Stimulated activated CD4-positive, alpha-beta T cell treated with anti-CD3 and anti-CD28 coated beads, Interleukin-4, amount 100 ng/mL, for 24 hours (primary cell): Measurements from ENCODE around the gene SNX18.
"Not testable (repeated sequence)": the region's sequence is repeated elsewhere in the genome, so short reads cannot be mapped to it uniquely, and the experiment has no call there.

Source experiments
- DNase-seq: peaks from one replicate; pipeline ENCODE4 v3.0.0-alpha.2; 2020

Gene SNX18

DNA sequence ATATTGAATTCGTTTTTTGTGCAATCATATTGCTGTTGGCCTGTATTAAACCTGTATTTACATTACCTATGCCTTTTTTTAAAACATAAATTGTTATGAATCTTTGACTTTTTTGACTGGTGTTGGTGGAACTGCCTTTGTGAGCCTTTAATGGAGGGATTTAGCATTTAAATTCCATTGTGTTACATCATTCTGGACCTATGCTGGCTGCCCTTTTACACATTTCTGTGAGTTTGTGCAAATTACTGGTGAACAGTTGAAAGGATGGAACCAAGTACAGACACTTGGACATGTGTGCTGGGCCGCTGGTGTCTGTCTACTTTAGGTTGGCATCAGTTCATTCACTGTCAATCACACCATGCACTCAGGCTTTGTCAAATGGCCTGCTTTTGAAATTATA is 3.4 kb downstream of the SNX18 start:
- DNase-seq: no peak

DNA sequence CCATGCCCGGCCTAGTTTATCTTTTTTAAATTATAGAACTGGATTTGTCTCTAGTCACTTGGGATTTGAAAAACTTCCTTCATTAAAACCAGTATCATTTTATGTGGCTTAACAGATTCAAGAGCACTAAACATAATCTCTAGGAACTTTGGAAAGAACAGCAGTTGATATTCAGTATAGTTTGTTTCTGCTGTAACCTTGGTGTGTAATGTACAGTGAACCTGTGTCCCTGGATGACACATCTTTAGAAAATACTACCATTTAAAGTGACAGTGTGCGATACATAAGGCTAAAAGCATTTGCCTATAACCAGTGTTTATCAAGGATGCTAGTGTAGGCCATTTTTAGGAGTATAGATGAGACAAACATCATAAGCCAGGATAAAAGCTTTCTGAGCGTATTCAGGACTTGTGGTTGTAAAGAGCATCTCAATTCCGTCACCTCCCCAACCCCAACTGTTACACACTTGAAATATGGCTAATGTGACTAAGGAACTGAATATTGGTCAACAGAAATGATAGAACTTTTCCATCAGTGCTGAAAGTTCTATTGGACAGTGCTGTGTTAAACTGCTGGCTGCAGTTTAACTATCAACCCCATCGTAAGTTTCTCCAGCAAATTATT is 4.4 kb downstream of the SNX18 start:
- DNase-seq: no peak

DNA sequence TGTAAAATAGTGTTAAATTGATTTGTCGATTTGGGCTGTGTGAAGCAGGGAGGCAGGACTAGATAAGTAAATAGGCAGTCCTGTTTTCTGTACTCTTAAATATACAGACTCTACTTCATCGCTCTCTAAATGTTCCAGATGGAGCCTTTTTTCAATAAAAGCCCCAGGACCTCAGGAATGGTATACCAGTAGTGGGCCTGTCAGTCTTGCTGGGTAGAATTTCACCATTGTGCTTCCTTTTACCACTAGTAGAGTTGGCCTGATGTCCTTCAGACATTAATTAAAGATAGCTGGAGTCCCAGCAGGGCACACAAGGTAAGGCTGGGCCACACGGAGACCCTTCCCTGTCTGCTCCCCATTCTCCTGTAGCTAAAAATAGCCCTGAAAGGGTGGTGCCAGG is 6.0 kb downstream of the SNX18 start:
- no peak for DNase-seq

DNA sequence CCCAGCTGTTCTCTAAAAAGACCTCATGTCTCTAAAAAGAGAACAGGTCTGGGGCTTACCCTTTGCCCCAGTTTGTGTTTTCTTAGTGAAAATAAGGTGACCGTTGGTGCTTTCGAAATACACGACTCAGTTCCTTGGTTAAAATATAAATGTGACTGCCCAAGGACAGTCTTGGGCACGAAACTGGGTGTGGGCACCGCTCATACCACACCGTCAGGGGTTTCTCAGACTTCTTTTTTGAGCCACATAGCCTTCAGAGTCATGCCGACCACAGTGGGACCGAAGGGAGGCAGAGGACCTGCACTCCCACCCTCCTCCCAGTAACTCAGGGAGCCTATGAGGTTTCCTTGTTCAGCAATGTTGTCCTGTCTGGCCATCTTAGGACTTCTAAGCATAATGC is 6.5 kb downstream of the SNX18 start:
- DNase-seq: no peak

DNA sequence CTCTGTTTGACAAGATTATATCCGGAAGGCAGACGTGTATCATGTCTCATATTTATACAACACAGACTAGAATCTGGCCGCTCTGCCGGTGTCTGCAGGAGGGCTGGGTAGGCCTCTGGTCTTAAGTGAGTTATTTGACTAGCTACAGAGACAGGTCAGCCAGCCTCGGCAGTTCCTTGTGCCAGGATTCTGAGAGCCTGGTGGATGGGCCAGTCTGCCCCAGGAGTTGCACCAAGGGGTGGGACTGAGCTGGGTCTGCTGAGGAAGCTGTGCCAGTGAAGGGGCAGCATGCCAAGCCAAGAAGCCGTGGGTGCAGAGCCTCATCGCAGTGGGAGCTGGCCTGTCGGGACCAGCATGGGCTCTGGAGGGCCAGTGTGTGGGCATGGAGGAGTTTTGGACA is 7.1 kb downstream of the SNX18 start:
- DNase-seq: no peak

DNA sequence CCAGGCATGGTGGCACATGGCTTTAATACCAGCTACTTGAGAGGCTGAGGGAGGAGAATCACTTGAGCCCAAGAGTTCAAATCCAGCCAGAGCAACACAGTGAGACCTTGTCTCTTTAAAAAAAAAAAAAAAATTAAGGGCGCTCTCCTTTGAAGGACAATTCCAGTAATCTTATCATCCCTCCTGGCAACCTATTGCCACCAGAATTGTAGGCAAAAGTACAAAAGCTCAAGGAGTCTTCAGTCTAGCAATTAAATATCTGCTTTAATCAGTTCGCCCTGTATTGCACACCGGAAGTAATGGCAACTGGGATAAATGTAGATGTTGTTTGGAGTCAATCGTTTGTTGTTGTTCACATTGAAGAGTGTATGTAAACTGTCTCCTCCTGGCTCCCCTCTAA is 7.7 kb downstream of the SNX18 start:
- no peak for DNase-seq

DNA sequence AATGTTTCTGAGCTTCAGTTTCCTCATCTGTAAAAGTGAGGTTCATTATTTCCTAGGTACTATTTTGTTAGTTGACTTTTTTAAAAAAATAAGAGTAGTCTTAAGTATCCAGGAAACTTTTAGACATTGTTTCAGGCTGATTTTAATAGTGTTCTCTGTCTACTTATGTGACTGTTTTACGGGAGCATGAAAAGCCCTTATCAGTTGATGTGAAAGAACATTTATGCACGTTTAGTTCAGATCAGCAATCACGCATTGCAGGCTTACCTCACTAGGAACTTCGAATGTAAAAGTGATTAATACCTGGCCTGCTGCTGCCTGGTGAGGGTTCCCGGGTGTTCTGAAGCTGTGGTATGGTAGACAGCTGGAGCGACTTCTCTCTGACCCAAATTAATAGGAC is 8.1 kb downstream of the SNX18 start:
- DNase-seq: no peak

DNA sequence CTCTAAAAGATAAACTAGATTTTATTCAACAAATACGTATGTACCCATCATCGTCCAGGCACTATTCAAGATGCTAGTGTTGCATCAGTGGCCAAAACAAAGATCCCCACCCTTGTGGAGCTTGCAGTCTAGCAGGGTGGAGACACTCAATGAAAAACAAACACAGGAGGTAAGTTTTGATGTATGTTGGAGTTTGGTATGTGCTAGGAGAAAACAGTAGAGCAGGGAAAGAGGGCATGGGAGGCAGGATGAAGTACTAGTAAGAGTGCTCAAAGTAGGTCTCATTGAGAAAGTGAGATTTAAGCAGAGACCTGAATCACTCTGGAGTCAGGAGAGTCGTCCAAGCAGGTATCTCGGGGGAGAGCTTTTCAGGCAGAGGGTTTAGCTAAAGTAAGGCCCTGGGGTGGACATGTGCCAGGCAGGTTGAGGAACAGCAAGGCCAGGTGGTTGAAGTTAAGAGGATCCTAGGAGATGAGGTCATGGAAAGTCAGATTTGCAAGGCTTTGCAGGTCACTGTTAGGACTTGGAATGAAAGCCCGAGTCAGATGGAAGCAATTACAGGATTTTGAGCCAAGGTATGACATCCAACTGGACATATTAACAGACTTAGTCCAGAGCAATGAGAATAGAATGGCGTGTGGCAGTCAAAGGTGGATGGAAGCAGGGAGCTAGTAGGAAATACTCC is 9.2 kb downstream of the SNX18 start:
- no peak for DNase-seq

DNA sequence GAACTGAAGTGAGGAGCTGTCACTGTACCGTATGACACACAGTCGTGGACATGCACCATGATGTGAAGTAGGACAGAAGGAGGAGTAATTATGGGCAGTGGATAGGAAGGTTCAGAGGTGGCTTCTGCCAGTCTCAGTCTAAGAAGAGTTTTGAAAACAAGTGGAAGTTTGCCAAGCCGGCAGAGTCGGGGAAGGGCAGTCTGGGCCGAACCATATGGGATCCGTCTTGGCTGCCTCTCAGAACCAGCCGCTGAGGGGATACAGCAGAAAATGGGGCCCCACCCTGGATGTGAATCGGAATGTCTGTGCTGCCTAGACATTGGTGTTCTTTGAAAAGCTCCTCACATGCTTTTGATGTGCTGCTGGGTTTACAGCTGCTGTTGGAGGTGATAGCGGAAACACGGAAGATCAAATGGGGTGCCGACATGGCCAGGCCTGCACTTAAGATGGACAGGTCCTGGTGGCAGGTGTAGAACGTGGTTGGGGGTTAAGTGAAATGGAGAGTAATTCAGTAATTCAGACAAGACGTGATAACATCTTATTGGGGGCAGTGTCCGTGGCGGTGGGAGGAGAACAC is 11.2 kb downstream of the SNX18 start:
- DNase-seq: no peak

DNA sequence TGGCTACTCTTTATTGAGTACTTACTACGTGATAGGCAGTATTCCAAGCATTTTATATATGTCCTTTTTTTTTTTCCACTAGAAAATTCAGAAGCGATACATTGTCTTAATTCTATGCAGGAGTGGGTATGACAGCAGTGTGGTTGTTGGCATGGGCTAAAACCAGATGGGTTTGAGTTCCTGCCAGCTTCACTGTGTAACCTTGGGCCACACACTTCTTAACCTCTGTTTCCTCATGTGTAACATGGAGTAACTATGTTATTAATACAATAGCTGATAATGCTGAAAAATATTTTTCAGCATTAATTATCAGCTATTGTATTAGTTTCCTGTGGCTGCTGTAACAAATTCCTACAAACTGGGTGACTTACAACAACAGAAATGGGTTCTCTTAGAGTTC is 12.0 kb downstream of the SNX18 start:
- DNase-seq: no peak

DNA sequence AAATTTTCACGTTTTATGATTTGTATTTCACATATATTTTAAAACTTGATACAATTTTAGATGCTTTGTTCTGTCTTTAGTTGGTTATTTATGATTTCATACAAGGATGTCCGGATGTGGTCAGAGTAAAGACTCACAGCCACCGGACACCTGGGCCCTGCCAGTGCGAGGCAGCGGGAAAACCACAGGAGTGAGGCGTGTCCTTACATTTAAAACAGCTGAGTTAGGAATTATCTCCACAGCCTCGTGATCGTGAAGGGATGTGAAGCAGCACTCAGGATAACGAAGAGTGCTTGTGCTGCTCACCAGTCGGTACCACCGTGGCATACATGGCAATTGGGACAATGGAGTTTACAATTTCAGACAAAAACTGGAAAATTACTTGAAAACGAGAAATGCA is 14.0 kb downstream of the SNX18 start:
- DNase-seq: no peak

DNA sequence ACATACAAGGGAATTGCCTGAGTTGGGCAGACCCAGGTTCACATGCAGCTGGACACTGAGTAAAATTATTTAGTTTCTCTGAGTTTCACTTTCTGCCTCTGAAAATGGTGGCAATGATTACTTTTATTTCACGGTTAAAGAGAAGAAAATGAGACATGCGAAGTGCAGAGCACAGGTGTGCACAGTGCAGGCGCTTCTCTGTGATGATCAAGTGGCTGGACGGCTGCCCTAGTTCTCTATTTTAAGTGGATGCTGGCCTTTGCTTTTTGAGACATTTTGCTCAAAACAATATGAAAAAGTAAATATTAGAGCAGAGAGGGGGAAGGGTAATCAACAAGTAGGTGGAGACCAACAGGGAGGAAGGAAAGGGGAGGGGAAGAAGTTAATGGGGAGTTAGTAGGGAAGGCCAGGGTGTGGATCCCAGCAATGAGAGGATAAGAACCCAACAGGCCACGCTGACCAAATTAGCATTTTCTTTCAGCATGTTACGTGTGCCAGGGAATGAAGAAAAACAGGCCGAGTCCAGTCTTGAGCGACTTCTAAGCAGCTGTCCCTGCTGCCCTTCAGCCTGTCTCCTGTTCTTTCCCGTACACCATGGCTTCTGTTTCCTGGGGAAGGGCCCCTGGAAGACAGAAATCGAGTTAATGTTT is 16.1 kb downstream of the SNX18 start:
- DNase-seq: no peak

DNA sequence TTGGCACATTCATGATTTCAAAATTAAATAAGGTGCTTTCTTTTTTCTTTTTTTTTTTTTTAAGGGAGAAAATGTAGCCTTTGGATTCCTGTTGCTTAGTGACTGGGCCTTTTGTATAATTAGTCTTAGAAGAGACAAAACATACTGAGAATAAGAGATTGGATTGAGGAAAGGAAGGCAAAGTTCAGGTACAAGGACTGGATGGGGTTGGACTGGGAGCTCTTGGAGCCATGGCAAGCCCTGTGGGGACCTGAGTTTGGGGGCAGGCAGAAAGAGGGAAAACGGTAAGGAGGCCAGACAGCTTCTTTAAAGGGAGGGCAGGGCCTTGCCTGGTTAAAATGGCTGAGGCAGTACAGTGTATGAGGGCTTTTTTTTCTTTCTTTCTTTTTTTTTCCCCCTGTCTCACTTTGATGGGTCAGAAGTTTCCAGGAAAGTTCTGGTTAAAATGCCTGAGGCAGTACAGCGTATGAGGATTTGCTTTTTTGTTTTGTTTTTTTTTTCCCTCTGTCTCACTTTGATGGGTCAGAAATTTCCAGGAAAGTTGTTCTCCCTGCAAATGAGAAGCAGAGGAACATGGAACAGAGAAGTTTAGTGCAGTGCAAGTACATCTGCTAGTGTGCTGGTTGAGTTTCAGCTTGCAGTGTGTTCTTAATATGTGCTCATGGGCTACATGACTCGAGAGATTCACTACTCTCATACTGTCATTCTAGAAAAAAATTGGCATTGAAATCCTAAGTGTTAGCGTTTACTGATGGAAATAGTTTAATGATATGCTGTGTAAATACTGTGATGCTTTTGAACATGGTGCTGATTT is 16.8 kb downstream of the SNX18 start:
- no peak for DNase-seq

DNA sequence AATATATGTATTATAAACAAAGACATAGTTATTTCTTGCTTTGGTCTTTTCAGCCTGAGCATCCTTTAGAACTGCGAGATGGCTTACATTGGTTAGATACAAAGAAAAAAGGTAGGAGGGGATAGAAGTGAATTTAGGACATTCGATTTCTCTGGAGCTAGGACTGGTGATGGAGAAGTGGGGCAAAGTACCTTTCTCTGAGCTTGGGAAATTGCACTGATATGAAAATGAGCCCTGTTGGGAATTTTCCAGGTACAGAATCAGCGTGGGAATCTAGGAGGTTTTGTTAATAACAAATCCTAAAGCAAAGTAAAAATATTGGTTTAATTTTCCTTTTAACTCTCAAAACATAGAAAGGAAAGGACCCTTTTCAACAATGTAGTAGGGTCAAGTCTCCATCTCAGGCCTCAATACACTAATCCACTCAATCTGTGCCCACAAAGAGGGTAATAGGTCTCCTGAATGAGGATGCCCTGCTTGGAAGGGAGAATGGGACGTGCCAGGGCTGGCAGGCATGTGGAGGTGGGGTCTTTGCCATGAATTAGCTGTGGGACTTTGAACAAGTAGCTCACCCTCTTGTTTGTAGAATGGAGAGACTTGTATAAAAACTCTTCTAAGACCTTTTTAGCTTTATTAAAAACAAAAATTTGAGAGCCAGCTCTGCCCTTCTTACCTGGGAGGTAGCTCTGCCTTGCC is 17.7 kb downstream of the SNX18 start:
- no peak for DNase-seq

DNA sequence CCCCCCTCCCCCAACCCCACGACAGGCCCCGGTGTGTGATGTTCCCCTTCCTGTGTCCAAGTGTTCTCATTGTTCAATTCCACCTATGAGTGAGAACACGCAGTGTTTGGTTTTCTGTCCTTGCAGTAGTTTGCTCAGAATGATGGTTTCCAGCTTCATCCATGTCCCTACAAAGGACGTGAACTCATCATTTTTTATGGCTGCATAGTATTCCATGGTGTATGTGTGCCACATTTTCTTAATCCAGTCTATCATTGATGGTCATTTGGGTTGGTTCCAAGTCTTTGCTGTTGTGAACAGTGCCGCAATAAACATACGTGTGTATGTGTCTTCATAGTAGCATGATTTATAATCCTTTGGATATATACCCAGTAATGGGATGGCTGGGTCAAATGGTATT is 18.8 kb downstream of the SNX18 start:
- DNase-seq: not testable (repeated sequence)

DNA sequence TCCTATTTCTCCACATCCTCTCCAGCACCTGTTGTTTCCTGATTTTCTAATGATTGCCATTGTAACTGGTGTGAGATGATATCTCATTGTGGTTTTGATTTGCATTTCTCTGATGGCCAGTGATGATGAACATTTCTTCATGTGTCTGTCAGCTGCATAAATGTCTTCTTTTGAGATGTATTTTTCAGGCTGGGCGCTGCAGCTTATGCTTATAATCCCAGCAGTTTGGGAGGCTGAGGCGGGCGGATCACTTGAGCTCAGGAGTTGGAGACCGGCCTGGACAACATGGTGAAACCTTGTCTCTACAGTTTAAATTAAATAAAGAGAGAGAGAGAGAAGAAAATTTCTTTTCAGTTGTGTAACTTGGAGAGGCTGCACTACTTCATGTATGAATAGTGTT is 19.3 kb downstream of the SNX18 start:
- DNase-seq: not testable (repeated sequence)

DNA sequence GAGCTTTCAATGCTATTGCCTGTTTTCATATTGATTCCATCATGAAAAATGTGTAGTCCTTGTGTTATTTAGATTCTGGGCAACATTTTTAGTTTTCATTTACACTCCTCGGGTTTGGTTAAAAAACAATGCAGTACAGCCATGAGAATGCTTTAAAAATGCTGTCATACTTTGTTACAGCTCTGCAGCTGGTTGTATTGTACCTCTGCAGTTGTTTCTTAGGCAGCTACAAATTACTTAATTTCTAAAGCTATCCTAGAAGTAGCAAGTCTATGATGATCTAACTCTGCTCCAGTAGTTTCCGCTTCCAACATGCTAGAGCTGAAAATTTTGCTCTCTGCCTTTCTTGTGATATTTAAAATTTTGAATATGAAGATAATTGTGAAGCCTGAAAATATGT is 20.2 kb downstream of the SNX18 start:
- DNase-seq: no peak

DNA sequence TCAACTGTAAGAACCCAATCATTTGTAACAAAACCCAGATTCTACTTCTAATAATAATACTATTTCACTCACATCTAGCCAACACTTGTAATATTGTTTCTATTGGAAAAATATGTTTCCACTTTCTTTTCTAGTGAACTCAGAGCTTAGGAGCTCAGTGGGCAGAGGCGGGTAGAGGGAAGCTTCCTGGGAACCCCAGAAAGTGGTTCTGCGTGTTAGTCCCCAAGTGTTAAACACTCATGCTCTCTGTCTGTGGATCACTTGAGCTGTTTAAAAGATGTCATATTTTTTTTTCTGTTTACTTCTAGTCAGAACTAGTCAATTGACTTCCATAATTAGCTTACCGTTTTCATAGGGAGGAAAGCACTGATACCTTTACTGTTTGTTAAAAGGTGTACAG is 20.6 kb downstream of the SNX18 start:
- no peak for DNase-seq

DNA sequence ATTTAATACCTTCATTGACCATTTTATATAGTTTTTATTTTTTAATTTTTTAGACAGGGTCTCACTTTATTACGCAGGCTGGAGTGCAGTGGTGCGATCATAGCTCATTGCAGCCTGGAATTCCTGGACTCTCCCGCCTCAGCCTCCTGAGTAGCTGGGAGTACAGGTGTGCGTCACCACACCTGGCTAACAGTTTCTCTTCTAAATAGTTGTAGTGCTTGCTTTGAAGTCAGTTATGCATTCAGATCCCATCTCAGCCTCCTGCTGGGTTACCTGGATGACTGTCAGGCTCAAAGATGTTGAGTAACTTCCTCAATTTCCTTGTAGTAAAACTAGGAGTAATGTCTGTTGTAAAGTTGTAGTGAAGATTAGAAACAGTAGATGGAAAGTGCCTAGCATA is 21.4 kb downstream of the SNX18 start:
- DNase-seq: no peak

DNA sequence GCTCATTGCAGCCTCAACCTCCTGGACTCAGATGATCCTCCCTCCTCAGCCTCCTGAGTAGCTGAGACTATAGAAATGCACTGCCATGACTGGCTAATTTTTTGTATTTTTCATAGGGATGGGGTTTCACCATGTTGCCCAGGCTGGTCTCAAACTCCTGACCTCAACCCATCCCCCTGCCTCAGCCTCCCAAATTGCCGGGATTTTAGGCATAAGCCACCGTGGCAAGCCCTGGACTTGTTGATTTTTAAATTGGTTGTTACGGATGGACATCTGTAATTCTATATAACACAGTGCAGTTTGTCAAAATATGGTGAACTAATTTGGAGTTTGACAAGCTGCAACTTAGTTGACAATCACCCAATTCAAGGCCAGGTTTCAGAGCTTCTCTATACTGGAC is 22.7 kb downstream of the SNX18 start:
- DNase-seq: no peak

DNA sequence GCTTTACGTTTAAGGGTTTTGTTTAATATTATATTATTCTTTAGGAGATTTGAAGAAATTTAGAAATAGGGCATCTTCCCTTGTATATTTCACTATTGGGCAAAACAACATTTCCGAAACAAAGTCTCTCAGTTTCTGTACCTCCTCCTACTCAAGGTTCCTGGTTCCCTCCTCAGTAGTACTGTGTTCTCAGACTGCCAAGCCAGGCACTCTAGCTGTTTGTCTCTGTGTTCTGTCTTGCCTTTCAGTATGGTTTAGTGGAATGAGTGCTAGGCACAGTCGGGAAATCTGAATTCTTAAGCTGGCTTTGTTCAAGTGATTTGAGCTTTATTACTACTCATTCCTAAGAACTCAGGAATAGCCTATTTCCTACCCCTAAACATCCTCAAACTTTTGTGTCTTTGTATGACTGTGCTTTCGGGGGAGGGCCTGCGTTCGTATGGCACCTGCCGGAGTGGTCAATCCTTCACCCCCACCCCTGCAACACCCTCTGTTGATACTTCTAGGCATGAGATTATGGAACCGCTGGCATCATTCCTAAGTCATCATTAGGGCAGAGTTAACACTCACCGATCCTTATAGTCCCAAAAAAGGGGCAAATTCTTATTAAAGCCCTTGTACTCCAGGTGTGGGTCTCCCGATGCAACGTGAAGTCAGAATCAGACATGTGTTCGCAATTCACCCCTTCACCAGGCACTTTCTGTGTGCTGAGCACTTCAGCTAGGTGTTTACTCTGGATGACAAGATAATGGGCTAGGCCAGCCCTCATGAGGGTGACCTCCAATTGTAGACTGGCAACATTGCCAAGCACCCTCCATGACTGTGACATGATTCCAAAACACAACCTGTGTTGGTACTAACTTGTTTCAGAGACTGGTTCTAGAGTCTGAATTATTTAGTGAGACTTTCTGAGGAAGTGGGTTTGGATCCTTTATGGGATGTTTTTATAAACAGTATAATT is 24.5 kb downstream of the SNX18 start:
- DNase-seq: no peak

DNA sequence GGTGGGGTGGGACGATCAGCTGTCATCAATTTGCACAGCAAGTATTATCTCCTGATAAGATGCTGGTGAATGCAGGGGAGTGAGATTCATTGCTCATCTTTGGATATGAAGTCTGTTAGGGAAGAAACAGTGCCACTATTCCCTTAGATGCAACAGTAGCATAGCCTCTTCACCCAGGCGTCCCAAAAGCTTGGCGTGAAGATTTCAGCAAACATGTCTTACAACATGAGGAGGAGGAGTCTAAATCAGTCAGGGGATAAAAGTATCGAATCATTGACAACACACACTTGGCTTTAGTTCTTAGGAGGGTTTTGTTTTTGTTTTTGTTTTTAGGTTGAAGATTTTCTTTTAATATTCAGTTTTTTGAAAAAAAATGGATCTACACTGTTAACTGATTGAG is 26.5 kb downstream of the SNX18 start:
- no peak for DNase-seq
